ENCODE measurements around the gene GALNT12. TPM values are rescaled to one million over a fixed set of nuclear protein-coding genes. Genes with fewer than 3 reads are reported as not detected.

GALNT12 gene
- total RNA-seq, 1 experiment from 2014 or later = 52.9 TPM

DNA sequence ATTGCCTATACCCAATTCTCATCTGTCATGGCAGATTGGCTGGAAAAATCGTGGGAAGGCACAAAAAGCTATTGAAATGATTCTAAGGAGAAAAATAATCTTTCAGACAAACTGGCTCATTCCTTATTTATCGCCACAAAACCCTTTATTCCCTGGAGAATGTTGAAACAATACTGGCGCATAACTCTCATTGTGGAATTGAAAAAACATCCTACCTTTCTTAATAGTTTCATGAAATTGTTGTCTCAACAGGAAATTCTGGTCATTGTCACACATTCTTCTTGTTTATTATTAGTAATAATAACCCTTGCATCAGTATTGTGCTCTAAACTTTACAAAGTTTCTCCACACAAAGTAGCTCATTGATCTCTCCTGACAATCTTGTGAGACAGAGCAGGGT lies 87.3 kb downstream of the GALNT12 start:
- H2AFZ ChIP-seq = no peak overlapping the region
- H3K4me2 ChIP-seq = no peak overlapping the region
- no peaks in the 10 kb centered on the region for H3K79me2 ChIP-seq (ENCODE audit: low read depth)
- ChIA-PET CTCF (no interaction called here), POLR2A (ENCODE audit: unreplicated experiment) (no interaction called here)
- H3F3A ChIP-seq (ENCODE audit: insufficient read depth, low read depth) = no peaks in the 10 kb centered on the region
- no peak for TF ChIP-seq EZH2 (IDR thresholded peaks at IDR 0.05; ENCODE audit: low read depth)
- TF ChIP-seq CTCF (conservative IDR thresholded peaks at IDR 0.05) = no peak
- H3K36me3 ChIP-seq (ENCODE audit: low read depth) = no peaks in the 10 kb centered on the region
- H3K27ac ChIP-seq = no peak overlapping the region
- no peaks in the 10 kb centered on the region for H3K4me1 ChIP-seq (replicated peaks; ENCODE audit: insufficient read depth)
- BruUV-seq (replicated peaks) = no TSS peak
- no peaks in the 10 kb centered on the region for H3K9me3 ChIP-seq (ENCODE audit: insufficient read depth, low read depth)
- H3K27me3 ChIP-seq (ENCODE audit: insufficient read depth, low read depth) = peaks cover 56% of the 10 kb centered on the region
- H3K4me3 ChIP-seq = no peak overlapping the region
- H4K20me1 ChIP-seq (ENCODE audit: insufficient read depth) = no peaks in the 10 kb centered on the region
- intact Hi-C loops (cut with micrococcal nuclease; ENCODE audit: unreplicated experiment) = no loop called here
- no peaks in the 10 kb centered on the region for H3K9me2 ChIP-seq (ENCODE audit: insufficient read depth)
- DNase-seq = no peak

DNA sequence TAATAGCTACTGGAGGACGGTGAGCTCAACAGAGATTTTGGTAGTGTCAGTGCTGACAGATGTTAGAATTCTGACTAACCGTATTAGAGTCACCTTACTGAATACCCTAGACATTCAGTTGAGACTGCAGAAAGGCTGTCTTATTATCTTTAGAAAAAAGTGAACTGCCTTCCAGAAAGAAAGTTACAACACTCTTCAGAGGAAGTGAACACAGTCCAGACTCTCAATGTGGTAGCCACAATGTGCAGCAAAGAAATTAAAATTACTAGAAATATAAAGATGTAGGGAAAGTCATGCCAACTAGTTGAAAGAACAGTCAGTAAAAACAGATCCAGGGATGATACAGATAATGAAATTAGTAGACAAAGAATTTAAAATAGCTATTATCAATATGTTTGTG lies 89.2 kb downstream of the GALNT12 start:
- ChIA-PET CTCF (no interaction called here), POLR2A (ENCODE audit: unreplicated experiment) (no interaction called here)
- no peak overlapping the region for H3K27ac ChIP-seq
- H3K4me2 ChIP-seq = no peak overlapping the region
- intact Hi-C loops (cut with micrococcal nuclease; ENCODE audit: unreplicated experiment) = no loop called here
- peaks cover 57% of the 10 kb centered on the region for H3K27me3 ChIP-seq (ENCODE audit: insufficient read depth, low read depth)
- no peak overlapping the region for H2AFZ ChIP-seq
- H3K4me3 ChIP-seq = no peak overlapping the region
- no peaks in the 10 kb centered on the region for H3K9me2 ChIP-seq (ENCODE audit: insufficient read depth)
- no peaks in the 10 kb centered on the region for H3K36me3 ChIP-seq (ENCODE audit: low read depth)
- no peaks in the 10 kb centered on the region for H3K9me3 ChIP-seq (ENCODE audit: insufficient read depth, low read depth)
- no TSS peak for BruUV-seq (replicated peaks)
- no peak for DNase-seq
- no peaks in the 10 kb centered on the region for H4K20me1 ChIP-seq (ENCODE audit: insufficient read depth)
- no peak for TF ChIP-seq EZH2 (IDR thresholded peaks at IDR 0.05; ENCODE audit: low read depth)
- TF ChIP-seq CTCF (conservative IDR thresholded peaks at IDR 0.05) = no peak
- no peaks in the 10 kb centered on the region for H3F3A ChIP-seq (ENCODE audit: insufficient read depth, low read depth)
- H3K79me2 ChIP-seq (ENCODE audit: low read depth) = no peaks in the 10 kb centered on the region
- no peaks in the 10 kb centered on the region for H3K4me1 ChIP-seq (replicated peaks; ENCODE audit: insufficient read depth)

- DNase-seq = no peak
- H3K79me2 ChIP-seq (ENCODE audit: low read depth) = no peaks in the 10 kb centered on the region
- H3K9me3 ChIP-seq (ENCODE audit: insufficient read depth, low read depth) = no peaks in the 10 kb centered on the region
- no peaks in the 10 kb centered on the region for H4K20me1 ChIP-seq (ENCODE audit: insufficient read depth)
- ChIA-PET CTCF (no interaction called here), POLR2A (ENCODE audit: unreplicated experiment) (no interaction called here)
- H2AFZ ChIP-seq = no peak overlapping the region
- no peak overlapping the region for H3K4me2 ChIP-seq
- no peaks in the 10 kb centered on the region for H3F3A ChIP-seq (ENCODE audit: insufficient read depth, low read depth)
- intact Hi-C loops (cut with micrococcal nuclease; ENCODE audit: unreplicated experiment) = no loop called here
- H3K27me3 ChIP-seq (ENCODE audit: insufficient read depth, low read depth) = peaks cover 57% of the 10 kb centered on the region
- TF ChIP-seq EZH2 (IDR thresholded peaks at IDR 0.05; ENCODE audit: low read depth) (no peak), CTCF (conservative IDR thresholded peaks at IDR 0.05) (no peak)
- H3K36me3 ChIP-seq (ENCODE audit: low read depth) = no peaks in the 10 kb centered on the region
- no peaks in the 10 kb centered on the region for H3K4me1 ChIP-seq (replicated peaks; ENCODE audit: insufficient read depth)
- H3K27ac ChIP-seq = no peak overlapping the region
- BruUV-seq (replicated peaks) = no TSS peak
- H3K9me2 ChIP-seq (ENCODE audit: insufficient read depth) = no peaks in the 10 kb centered on the region
- no peak overlapping the region for H3K4me3 ChIP-seq
Measured at GRCh38 chr9:98897745-98898144, 90.3 kb downstream of the GALNT12 start.

Data from PC-9 (cell line).